Posterior cingulate gyrus (tissue), 11 donors: ENCODE measurements around the gene ZBTB22.

Experiments
- DNase-seq, 10 donors: peaks; one replicate each; pipeline versions ENCODE4 v3.0.0 to v3.0.0-alpha.2; 2020 to 2021; ENCODE audit warnings: mixed read lengths in 3 of 10
- intact Hi-C: fragments of 100-400 bp; cut with DNase I; formaldehyde crosslinking; loops from one replicate; pipeline ENCODE4 v1.15.1; 2023

Gene ZBTB22

DNA sequence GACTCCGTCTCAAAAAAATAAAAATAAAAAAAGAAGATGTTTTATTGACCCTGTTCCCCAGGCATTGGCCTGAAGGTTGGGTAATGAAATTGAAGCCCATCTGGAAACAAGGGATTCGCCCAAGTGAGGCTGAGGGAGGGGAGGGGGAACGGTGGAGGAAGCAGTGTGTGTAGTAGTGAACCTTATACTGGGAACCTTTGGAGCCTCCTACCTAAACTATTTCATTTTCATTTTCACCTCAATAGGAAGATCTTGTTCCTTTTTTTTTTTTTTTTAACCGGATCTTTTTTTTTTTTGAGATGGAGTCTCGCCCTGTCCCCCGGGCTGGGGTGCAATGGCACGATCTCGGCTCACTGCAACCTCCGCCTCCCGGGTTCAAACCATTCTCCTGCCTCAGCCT, 13.2 kb upstream of the ZBTB22 start:
- intact Hi-C loops: no loop called here
- DNase-seq: no peak

GRCh38 chr6:33329058-33329457, 11.5 kb upstream of the ZBTB22 start:
- intact Hi-C loops: no loop called here
- peak in 1 of 10 donors; percentile 51 for DNase-seq

DNA sequence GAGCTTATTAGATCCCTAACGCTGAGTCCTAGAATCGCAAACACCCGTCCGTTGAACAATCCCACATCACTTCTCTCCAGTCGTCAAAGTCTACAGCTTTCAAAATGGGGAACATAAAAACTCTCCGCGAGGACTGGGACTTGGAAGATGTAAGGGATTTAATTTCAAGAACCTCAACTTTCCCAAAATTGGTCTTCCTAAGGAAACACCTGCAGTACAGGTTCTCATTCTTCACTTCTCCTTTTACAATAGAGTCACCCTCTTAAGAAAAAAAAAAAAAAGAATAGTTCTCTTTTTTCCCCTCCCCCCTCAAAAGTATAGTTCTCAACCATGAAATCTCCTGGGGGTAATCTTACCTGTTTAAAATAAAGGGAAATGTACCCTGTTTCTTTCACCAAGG, 6.6 kb upstream of the ZBTB22 start:
- intact Hi-C loops: no loop called here
- no peak for DNase-seq

- no peak for DNase-seq
- intact Hi-C loops: no loop called here
Measured at GRCh38 chr6:33323623-33323948, 6.0 kb upstream of the ZBTB22 start.

GRCh38 chr6:33321227-33321626, 3.7 kb upstream of the ZBTB22 start:
- intact Hi-C loops: no loop called here
- DNase-seq: no peak

GRCh38 chr6:33320315-33321181, 3.0 kb upstream of the ZBTB22 start:
- DNase-seq: peak in 1 of 10 donors; percentile 70
- intact Hi-C loops: no loop called here

GRCh38 chr6:33319939-33320314, 2.4 kb upstream of the ZBTB22 start:
- intact Hi-C loops: loop anchor here (10.0 kb wide), 1 partner anchor 95 kb away; the partner anchor contains the start of genes CUTA and PHF1
- peak in 1 of 10 donors; percentile 1 for DNase-seq

DNA sequence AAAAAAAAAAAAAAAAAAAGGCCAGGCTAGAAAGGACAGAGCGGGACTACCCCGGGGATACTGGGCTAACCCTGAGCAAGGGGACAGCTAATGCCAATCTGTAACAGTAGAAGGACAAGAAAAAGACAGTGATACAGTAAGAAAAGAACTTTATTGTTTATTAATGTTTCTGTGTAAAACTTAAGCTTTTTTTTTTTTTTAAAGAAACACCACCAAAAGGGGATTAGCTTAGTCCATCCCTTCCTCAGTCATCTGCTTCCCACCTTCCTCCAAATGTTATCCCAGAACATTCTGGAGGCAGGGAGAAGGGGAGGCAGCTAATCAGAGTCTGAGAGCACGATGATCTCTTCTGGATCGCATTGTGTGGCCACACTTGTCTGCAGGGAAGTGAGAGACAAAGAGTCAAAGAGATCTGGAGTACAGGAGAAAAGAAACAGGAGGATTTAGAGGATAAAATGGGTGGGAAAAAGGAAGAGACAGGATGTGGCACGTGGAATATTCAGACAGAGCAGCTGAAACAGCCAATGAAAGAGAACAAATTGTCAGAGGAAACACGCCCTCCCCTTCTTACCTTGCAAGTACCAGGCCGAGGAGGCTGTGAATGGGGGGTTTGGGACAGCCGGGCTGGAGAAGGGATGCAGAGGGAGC, 1.0 kb upstream of the ZBTB22 start:
- peak in 1 of 10 donors; percentile 18 for DNase-seq
- intact Hi-C loops: loop anchor here (10.0 kb wide), 1 partner anchor 96 kb away; the partner anchor contains the start of genes CUTA and PHF1

GRCh38 chr6:33317419-33317668, 200 bp downstream of the ZBTB22 start:
- DNase-seq: no peak
- intact Hi-C loops: loop anchor here (10.0 kb wide), 1 partner anchor 97 kb away; the partner anchor contains the start of genes CUTA and PHF1

DNA sequence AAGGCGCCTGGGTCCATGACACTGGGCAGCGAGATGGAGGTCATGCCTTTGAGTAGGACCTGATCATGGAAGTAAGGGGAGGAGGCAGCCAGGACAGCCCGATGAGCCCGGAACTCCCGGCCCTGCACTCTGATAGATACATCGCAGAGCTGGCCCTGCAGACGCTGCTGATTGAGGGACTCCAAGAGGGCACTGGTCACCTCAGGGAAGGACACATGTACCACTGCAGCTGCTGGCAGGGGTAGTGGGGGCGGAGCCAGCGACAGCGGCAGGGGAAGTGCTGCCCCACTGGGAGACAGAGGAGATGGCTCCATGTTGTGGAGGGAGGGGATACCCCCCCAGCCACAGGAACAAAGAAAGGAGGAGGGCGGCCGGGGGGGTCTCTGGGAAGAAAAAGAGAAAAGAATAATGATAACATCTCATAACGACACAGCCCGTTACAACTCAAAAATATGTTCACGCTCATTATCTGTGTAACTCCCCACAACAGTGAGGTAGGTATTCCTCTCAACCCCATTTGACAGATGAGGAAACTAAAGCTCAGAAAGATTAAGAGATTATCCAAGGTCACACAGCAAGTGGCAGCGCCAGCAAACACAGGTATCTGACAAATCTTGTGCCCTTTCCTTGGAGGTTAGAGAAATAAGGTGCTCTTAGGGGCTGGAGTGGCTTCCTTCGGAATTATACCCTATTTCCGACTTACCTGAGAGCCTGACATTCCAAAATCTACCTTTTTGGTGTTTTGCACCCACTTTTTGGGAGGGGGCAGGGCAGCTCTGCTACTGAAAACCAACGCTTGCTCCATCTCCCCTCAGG, 733 bp downstream of the ZBTB22 start:
- DNase-seq: peak in 1 of 10 donors; percentile 77
- intact Hi-C loops: loop anchor here (10.0 kb wide), 1 partner anchor 98 kb away; the partner anchor contains the start of genes CUTA and PHF1

GRCh38 chr6:33315793-33316602, 1.5 kb downstream of the ZBTB22 start:
- DNase-seq: peak in 1 of 10 donors; percentile 52
- intact Hi-C loops: loop anchor here (2.0 to 10.0 kb wide), 2 partner anchors 17 to 99 kb away; partner anchors contain the start of genes CUTA, PHF1 and RGL2

GRCh38 chr6:33314943-33315792, 2.4 kb downstream of the ZBTB22 start:
- intact Hi-C loops: loop anchor here (2.0 to 10.0 kb wide), 2 partner anchors 16 to 100 kb away; partner anchors contain the start of genes CUTA, PHF1 and RGL2
- DNase-seq: peak in 1 of 10 donors; percentile 82

DNA sequence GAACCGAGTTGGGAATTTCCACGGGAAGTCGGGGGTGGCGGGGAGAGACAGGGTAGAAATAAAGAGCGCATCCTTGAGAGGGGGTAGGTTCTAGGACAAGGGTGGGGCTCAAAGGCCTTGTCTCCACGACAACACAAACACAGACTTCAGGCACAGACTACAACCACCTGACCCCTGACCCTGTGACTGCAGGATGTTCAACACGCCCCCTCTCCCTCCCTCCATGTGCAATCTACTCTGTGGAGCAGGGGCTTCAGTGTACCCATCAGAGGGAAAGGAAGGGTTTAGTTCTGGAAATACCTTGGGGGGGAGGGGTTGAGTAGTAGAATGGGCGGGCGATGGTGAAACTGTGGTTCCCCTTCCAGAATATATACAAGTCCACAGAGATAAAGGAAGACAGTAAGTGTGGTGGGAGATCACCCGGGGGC, 3.0 kb downstream of the ZBTB22 start:
- peak in 5 of 10 donors; percentile 40 to 89 (median 54) for DNase-seq
- intact Hi-C loops: loop anchor here (2.0 to 10.0 kb wide), 2 partner anchors 16 to 100 kb away; partner anchors contain the start of genes CUTA, PHF1 and RGL2

DNA sequence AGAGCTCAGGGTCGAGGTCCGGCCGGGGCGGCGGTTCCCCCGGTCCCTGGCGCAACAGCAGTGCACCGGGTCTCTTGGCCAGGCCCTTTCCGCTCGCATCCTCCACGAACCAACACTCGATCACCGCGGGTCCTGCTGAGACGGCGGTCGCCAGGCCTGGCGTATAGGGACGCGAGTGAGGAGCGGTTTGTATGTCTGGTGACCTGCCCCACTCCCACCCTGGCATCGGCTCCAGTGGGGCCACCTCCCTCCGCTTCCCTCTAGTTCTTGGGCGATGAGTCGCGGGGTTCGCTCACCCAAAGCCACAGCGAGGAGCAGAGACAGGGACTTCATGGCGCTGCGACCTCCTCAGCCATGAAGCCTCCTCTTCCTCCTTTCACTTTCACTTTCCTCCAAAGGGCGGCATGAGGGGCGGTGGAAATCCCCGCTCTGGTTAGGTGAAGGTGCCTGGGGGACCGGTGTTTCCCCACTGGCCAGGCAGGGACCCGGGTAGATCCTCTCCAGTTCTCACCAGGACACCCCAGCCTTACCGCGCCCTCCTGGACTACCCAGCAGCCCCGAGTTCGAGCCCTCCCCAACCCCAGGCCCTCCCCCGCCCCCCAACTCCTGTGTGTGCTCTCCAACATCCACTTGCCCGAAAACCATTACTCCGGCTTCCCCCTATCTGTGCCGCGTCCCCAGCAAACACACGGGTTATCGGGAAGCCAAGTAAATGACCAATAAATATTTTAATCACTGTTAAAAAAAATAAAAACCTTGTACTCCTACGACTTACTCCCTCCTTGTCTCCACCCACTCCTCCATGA, 3.6 kb downstream of the ZBTB22 start, which contains the start of gene TAPBP:
Gene TAPBP, minus strand, starts transcription at position 370 of the 806 bp plus-strand sequence. Its CDS starts 37 bp downstream, at position 333.
- intact Hi-C loops: loop anchor here (2.0 to 10.0 kb wide), 2 partner anchors 15 to 101 kb away; partner anchors contain the start of genes CUTA, PHF1 and RGL2
- peak in 9 of 10 donors; percentile 42 to 91 (median 53) for DNase-seq

DNA sequence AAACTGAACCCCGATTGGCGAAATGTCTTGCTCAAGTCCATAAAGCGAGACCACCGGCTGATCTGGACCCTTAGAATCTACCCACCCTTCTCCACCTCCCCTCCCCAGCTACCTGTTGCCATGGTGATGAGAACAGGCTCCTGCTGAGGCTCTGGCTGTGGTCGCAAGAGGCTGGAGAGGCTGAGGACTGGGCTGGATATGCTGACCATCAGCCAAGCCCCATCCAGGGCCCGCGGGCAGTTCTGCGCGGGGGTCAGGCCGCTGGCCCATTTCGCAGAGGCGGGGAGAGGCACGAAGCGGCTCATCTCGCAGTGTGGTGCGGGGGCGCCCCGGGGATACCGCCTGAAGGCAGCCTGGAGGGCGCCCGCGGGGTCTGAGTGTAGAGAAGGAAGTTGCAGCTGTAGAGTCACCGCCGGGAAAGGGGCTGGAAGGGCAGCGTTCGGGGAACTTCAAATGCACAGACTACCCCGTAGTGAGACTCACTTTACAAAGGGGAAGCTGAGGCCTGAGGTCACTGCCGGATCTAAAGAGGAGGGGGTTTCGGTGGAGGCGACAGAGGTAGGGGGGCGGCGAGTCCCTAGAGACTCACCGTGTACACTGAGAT, 4.3 kb downstream of the ZBTB22 start:
- intact Hi-C loops: loop anchor here (10.0 kb wide), 1 partner anchor 102 kb away; the partner anchor contains the start of genes CUTA and PHF1
- DNase-seq: peak in 9 of 10 donors; percentile 22 to 90 (median 47)

GRCh38 chr6:33312361-33313104, 5.0 kb downstream of the ZBTB22 start:
- intact Hi-C loops: loop anchor here (10.0 kb wide), 1 partner anchor 102 kb away; the partner anchor contains the start of genes CUTA and PHF1
- DNase-seq: peak in 8 of 10 donors; percentile 50 to 91 (median 69)
